H1 (cell line): ENCODE results near the gene MPRIP. TPM values are rescaled to one million over a fixed set of nuclear protein-coding genes. Genes with fewer than 3 reads are reported as not detected.

Source experiments
- CTCF ChIA-PET: fragments of 300-600 bp; sonication (Branson Sonifier 250); formaldehyde crosslinking; loops from one replicate; lab custom pipeline; 2021; ENCODE audit not compliant: partially characterized antibody; lab: Charles Lee
- POLR2A ChIA-PET: fragments of 300-600 bp; sonication (Branson Sonifier 250); formaldehyde crosslinking; loops from one replicate; lab custom pipeline; 2021; ENCODE audit warnings: inconsistent platforms; ENCODE audit not compliant: partially characterized antibody; lab: Charles Lee
- DNase-seq, 2 experiments: peaks; one replicate each; pipeline versions ENCODE4 v3.0.0 to v3.0.0-alpha.2; 2010 to 2022; ENCODE audit warnings: low spot score in 2 of 2, low read depth in 1 of 2, mixed read lengths in 1 of 2
- FAIRE-seq: peaks from 2 replicates; lab custom pipeline; 2011; peaks lifted over from hg19 to GRCh38; lab: Jason Lieb, UNC
- H2AFZ ChIP-seq: 2 replicates; pipeline ENCODE4 v1.8.1; 2012; ENCODE audit warnings: low read length, inconsistent platforms
- H2AK5ac ChIP-seq: 2 replicates; pipeline ENCODE4 v1.6.1; 2013; ENCODE audit warnings: low read depth, low read length
- H2BK120ac ChIP-seq: replicated peaks from 2 replicates; pipeline ENCODE3; 2013; ENCODE audit warnings: low read depth, low read length, inconsistent platforms
- H2BK12ac ChIP-seq: 2 replicates; pipeline ENCODE4 v1.6.1; 2013; ENCODE audit warnings: low read depth, low read length
- H2BK15ac ChIP-seq: 2 replicates; pipeline ENCODE4 v1.6.1; 2013; ENCODE audit warnings: low read length
- H2BK20ac ChIP-seq: 2 replicates; pipeline ENCODE4 v1.6.1; 2013; ENCODE audit warnings: low read length
- H2BK5ac ChIP-seq: 2 replicates; pipeline ENCODE4 v1.6.1; 2013; ENCODE audit warnings: low read depth, low read length
- H3K14ac ChIP-seq: 2 replicates; pipeline ENCODE4 v1.6.1; 2013; ENCODE audit warnings: inconsistent platforms; ENCODE audit not compliant: insufficient read length
- H3K18ac ChIP-seq: 2 replicates; pipeline ENCODE4 v1.6.1; 2013; ENCODE audit warnings: low read length; ENCODE audit errors: extremely low read depth
- H3K23ac ChIP-seq: 2 replicates; pipeline ENCODE4 v1.6.1; 2013; ENCODE audit warnings: inconsistent platforms; ENCODE audit not compliant: insufficient read length
- H3K23me2 ChIP-seq: 2 replicates; pipeline ENCODE4 v1.6.1; 2013; ENCODE audit warnings: low read depth, low read length
- H3K27ac ChIP-seq: 2 replicates; pipeline ENCODE4 v1.6.1; 2011; ENCODE audit warnings: low read depth, low read length, inconsistent platforms
- H3K27me3 ChIP-seq, 4 experiments: replicated peaks in 1 of 4; 1 replicate in 1 of 4; 2 replicates in 3 of 4; pipeline versions ENCODE4 v1.6.1 to v1.8.1; 2011 to 2013; ENCODE audit warnings: low read length in 3 of 4, mild to moderate bottlenecking in 3 of 4, inconsistent platforms in 2 of 4, mixed read lengths in 2 of 4, moderate library complexity in 1 of 4; ENCODE audit not compliant: control insufficient read depth in 3 of 4, insufficient read depth in 3 of 4; ENCODE audit errors: extremely low read depth in 1 of 4
- H3K36me3 ChIP-seq, 4 experiments: 2 replicates each; pipeline versions ENCODE4 v1.6.1 to v1.8.1; 2011 to 2013; ENCODE audit warnings: mild to moderate bottlenecking in 4 of 4, low read length in 3 of 4, moderate library complexity in 2 of 4, control low read depth in 1 of 4, inconsistent platforms in 1 of 4; ENCODE audit not compliant: insufficient read depth in 4 of 4, control insufficient read depth in 2 of 4
- H3K4ac ChIP-seq: replicated peaks from 2 replicates; pipeline ENCODE3; 2013; ENCODE audit warnings: low read length, low read depth, mixed read lengths, inconsistent platforms; ENCODE audit not compliant: insufficient read length
- H3K4me1 ChIP-seq, 4 experiments: replicated peaks in 1 of 4; 1 replicate in 1 of 4; 2 replicates in 3 of 4; pipeline versions ENCODE4 v1.6.1 to v1.8.1; 2011 to 2013; ENCODE audit warnings: low read length in 3 of 4, inconsistent platforms in 2 of 4, mixed read lengths in 1 of 4; ENCODE audit not compliant: insufficient read depth in 4 of 4, control insufficient read depth in 3 of 4
- H3K4me2 ChIP-seq, 2 experiments: 2 replicates each; pipeline versions ENCODE4 v1.6.1 to v1.8.1; 2011 to 2013; ENCODE audit warnings: low read depth in 2 of 2, low read length in 2 of 2, control low read depth in 1 of 2, inconsistent platforms in 1 of 2, mild to moderate bottlenecking in 1 of 2; ENCODE audit not compliant: insufficient read depth in 1 of 2
- H3K4me3 ChIP-seq, 4 experiments: fragments of 200-600, 300-600 bp in 1 of 4; sonication (generic), shearing (Covaris generic), sonication (Bioruptor Twin) in 1 of 4; 2 replicates each; pipeline versions ENCODE4 v1.5.1 to v1.8.1; 2011 to 2016; ENCODE audit warnings: low read length in 4 of 4, low read depth in 3 of 4, control low read depth in 2 of 4, inconsistent platforms in 2 of 4, mild to moderate bottlenecking in 2 of 4, mixed read lengths in 1 of 4, moderate library complexity in 1 of 4; ENCODE audit not compliant: insufficient read depth in 2 of 4; ENCODE audit errors: extremely low read depth in 1 of 4
- H3K56ac ChIP-seq: replicated peaks from 2 replicates; pipeline ENCODE3; 2013; ENCODE audit warnings: low read depth, mild to moderate bottlenecking, mixed read lengths, low read length, inconsistent platforms; ENCODE audit not compliant: insufficient read length
- H3K79me1 ChIP-seq: 2 replicates; pipeline ENCODE4 v1.6.1; 2013; ENCODE audit warnings: low read depth, low read length, control low read depth
- H3K79me2 ChIP-seq, 2 experiments: 2 replicates each; pipeline versions ENCODE4 v1.6.1 to v1.8.1; 2012 to 2013; ENCODE audit warnings: low read length in 2 of 2, mild to moderate bottlenecking in 2 of 2, inconsistent platforms in 1 of 2; ENCODE audit not compliant: insufficient read depth in 2 of 2, control insufficient read depth in 1 of 2
- H3K9ac ChIP-seq, 4 experiments: replicated peaks in 1 of 4; 1 replicate in 1 of 4; 2 replicates in 3 of 4; pipeline versions ENCODE4 v1.6.1 to v1.8.1; 2011 to 2013; ENCODE audit warnings: low read depth in 3 of 4, low read length in 3 of 4, control low read depth in 2 of 4, mild to moderate bottlenecking in 2 of 4, moderate library complexity in 2 of 4, inconsistent platforms in 1 of 4; ENCODE audit errors: extremely low read depth in 1 of 4
- H3K9me3 ChIP-seq, 2 experiments: 2 replicates each; pipeline versions ENCODE4 v1.6.1 to v1.8.1; 2012 to 2013; ENCODE audit warnings: mild to moderate bottlenecking in 2 of 2, moderate library complexity in 2 of 2, control low read depth in 1 of 2, inconsistent platforms in 1 of 2, low read depth in 1 of 2, low read length in 1 of 2, mixed read lengths in 1 of 2; ENCODE audit not compliant: insufficient read depth in 2 of 2
- H4K20me1 ChIP-seq, 2 experiments: replicated peaks in 1 of 2; 2 replicates each; pipeline versions ENCODE3 to v1.8.1; 2011 to 2013; ENCODE audit warnings: inconsistent platforms in 2 of 2, low read length in 2 of 2, mild to moderate bottlenecking in 1 of 2; ENCODE audit not compliant: insufficient read depth in 2 of 2, control insufficient read depth in 1 of 2
- H4K5ac ChIP-seq: 2 replicates; pipeline ENCODE4 v1.6.1; 2013; ENCODE audit warnings: low read length, low read depth, mixed read lengths, inconsistent platforms; ENCODE audit not compliant: insufficient read length
- H4K8ac ChIP-seq: 2 replicates; pipeline ENCODE4 v1.8.0; 2013; ENCODE audit warnings: mild to moderate bottlenecking, moderate library complexity, low read length, inconsistent platforms; ENCODE audit not compliant: insufficient read depth; ENCODE audit errors: extremely low read depth
- H4K91ac ChIP-seq: replicated peaks from 2 replicates; pipeline ENCODE3; 2013; ENCODE audit warnings: low read length, mixed read lengths, inconsistent platforms; ENCODE audit not compliant: insufficient read length
- BACH1 ChIP-seq: IDR thresholded peaks from 2 replicates; pipeline ENCODE4 v1.6.1; 2012; ENCODE audit warnings: low read length, improper control_type of control experiment
- CBX5 ChIP-seq: fragments of 300-800, 300-1000 bp; sonication (generic); IDR thresholded peaks from 2 replicates; pipeline ENCODE4 v1.7.1; 2016; ENCODE audit warnings: antibody characterized with exemption, low read length, low read depth
- KDM4A ChIP-seq: IDR thresholded peaks from one replicate; pipeline ENCODE4 v1.7.1; 2012; ENCODE audit warnings: low read depth, mild to moderate bottlenecking, moderate library complexity, low read length, inconsistent platforms; ENCODE audit not compliant: severe bottlenecking
- RBBP5 ChIP-seq: IDR thresholded peaks from 2 replicates; pipeline ENCODE4 v1.7.1; 2012; ENCODE audit warnings: low read depth, mild to moderate bottlenecking, inconsistent platforms, low read length, moderate library complexity, borderline replicate concordance
- SP1 ChIP-seq: IDR thresholded peaks from 2 replicates; pipeline ENCODE4 v1.6.1; 2011; ENCODE audit warnings: low read depth, low read length
- SUZ12 ChIP-seq: fragments of 200-600 bp; sonication (generic); IDR thresholded peaks from 2 replicates; pipeline ENCODE4 v1.6.1; 2012; ENCODE audit warnings: mild to moderate bottlenecking, inconsistent platforms, low read length, moderate library complexity, mixed read lengths
- TEAD4 ChIP-seq: IDR thresholded peaks from 2 replicates; pipeline ENCODE4 v1.6.1; 2012; ENCODE audit warnings: low read depth, low read length, inconsistent platforms, mixed read lengths
- WGBS, 2 experiments: shearing (Covaris generic) in 1 of 2; methylation state at CpG; one replicate each; pipeline versions ENCODE4 v1.1.6 to v1.1.7; 2013 to 2015; ENCODE audit warnings: low lambda C conversion rate in 2 of 2, mixed read lengths in 2 of 2, inconsistent platforms in 1 of 2, low coverage in 1 of 2, missing lambda C conversion rate in 1 of 2; ENCODE audit not compliant: insufficient replicate concordance in 2 of 2, insufficient coverage in 1 of 2, insufficient read length in 1 of 2; ENCODE audit errors: extremely low coverage in 1 of 2, missing lambda C conversion rate in 1 of 2; 5-methylcytosine and 5-hydroxymethylcytosine counted together
- polyA plus RNA-seq, 7 experiments: library from polyadenylated mRNA; depleted of rRNA in 3 of 7; stranded (reverse) in 5 of 7; unstranded in 2 of 7; fragments of >200 nt in 5 of 7; fragments of 200-250 nt in 2 of 7; gene quantifications; 1 replicate in 5 of 7; 2 replicates in 1 of 7; 4 replicates in 1 of 7; pipeline versions ENCODE4 v1.2.1 to v1.2.3, GENCODE V29; 2011 to 2013; ENCODE audit warnings: missing spikeins in 2 of 7, mixed read lengths in 2 of 7
- total RNA-seq: library from RNA; stranded (reverse); fragmentation: NEBNext Ultra II Directional; extraction: Animal tissue kit (Norgen Biotek cat#: 25700); gene quantifications from 2 replicates; pipeline ENCODE4 v1.2.1, GENCODE V29; 2021
- TF ChIP-seq, protein P1 (sequence below): IDR thresholded peaks from 2 replicates; pipeline ENCODE4 v1.6.1; 2011; ENCODE audit warnings: low read depth, mild to moderate bottlenecking, low read length; ENCODE audit not compliant: insufficient read depth
- TF ChIP-seq, protein P2 (sequence below): IDR thresholded peaks from 2 replicates; pipeline ENCODE4 v1.6.1; 2012; ENCODE audit warnings: low read length, inconsistent platforms

The MPRIP gene
- total and polyA plus RNA-seq, 2 of the 8 experiments (the other 6 are each of a cell fraction or from before 2014, with no cell fraction given), result 48.6 to 146 TPM

DNA sequence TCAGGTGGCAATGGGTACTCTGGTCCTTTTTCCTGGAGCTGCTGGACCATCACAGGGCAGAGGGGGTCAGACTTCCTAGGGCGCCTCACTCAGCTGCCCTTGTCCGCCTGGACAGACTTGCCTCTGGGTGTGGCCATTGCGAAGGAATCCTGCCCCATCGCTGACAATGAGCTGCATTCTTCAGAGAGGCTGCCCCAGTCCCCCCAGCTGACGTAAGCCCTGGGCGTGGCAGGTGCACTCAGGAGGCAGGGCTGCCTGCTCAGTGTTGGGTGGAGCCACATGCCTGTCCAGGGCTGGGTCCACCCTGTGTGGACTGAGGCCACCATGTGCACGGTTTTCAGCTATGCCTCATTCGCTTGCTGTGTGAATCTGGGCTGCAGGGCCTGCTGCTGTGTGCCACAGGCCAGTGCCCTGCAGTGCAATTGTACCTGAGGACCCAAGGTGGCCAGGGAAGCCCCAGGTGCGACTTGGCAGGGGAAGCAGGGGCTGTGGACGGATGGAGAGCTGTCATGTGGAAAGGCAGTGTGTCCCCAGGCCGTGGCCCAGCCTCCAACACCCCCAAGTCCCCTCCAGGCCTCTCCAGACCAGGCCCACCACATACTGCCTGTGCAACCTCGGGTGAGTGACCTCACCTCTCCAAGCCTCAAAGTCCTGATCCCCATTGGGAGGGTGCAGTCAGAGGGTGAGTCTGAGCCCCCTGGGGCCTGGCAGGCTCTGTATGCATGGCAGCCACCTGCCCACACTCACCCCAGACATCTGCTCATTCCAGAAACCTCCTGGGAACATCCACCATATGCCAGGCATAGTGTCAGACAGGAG lies 14.0 kb upstream of the MPRIP start:
- Histone ChIP-seq H3K4ac (no peak overlapping the region), H3K9ac (no peak overlapping the region), H3K4me3 (no peak overlapping the region), H3K14ac (no peak overlapping the region), H2BK5ac (peak overlapping the region; percentile 90), H3K18ac (peak overlapping the region; percentile 80; the same call in 1 of the 2 replicates), H4K91ac (peak overlapping the region; percentile 87), H3K27me3 (no peaks in the 10 kb centered on the region), H2AK5ac (no peak overlapping the region; the same call in 1 of the 2 replicates), H4K5ac (no peak overlapping the region), H3K79me1 (no peaks in the 10 kb centered on the region), H2BK15ac (peak overlapping the region; percentile 92; the same call in 1 of the 2 replicates), H3K23me2 (no peaks in the 10 kb centered on the region; the same call in 1 of the 2 replicates), H4K8ac (no peak overlapping the region), H2AFZ (no peak overlapping the region), H2BK12ac (peak overlapping the region; percentile 99), H2BK120ac (no peak overlapping the region), H4K20me1 (no peaks in the 10 kb centered on the region), H3K23ac (no peak overlapping the region), H3K79me2 (no peaks in the 10 kb centered on the region), H3K4me2 (peak overlapping the region; percentile 13 to 21; a peak in 2 of 4 replicates), H2BK20ac (peak overlapping the region; percentile 92; the same call in 1 of the 2 replicates), H3K36me3 (no peaks in the 10 kb centered on the region), H3K4me1 (peaks cover 5 to 24% (median 15%) of the 10 kb centered on the region in 4 experiments), H3K27ac (no peak overlapping the region; the same call in 1 of the 2 replicates), H3K56ac (no peak overlapping the region), H3K9me3 (no peaks in the 10 kb centered on the region)
- ChIA-PET CTCF (interaction anchor here (0.7 to 2.4 kb wide), 13 partner anchors 9 to 286 kb away, joined by 3 to 7 read pairs (median 3); no protein-coding TSS in a partner anchor), POLR2A (interaction anchor here (0.7 to 3.5 kb wide), 3 partner anchors 8 to 16 kb away, joined by 3 to 15 read pairs (median 5); no protein-coding TSS in a partner anchor)
- FAIRE-seq (no peak), DNase-seq (peak; percentile 56 to 66)
- WGBS, 2 experiments, result 66% methylated on average over 12 of the region's 12 CpGs; no CpG with 5 or more reads in 1 of the 2 experiments
- TF ChIP-seq, protein P1, sequence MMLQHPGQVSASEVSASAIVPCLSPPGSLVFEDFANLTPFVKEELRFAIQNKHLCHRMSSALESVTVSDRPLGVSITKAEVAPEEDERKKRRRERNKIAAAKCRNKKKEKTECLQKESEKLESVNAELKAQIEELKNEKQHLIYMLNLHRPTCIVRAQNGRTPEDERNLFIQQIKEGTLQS, result no peak
- TF ChIP-seq KDM4A, result no peak
- TF ChIP-seq, protein P2, sequence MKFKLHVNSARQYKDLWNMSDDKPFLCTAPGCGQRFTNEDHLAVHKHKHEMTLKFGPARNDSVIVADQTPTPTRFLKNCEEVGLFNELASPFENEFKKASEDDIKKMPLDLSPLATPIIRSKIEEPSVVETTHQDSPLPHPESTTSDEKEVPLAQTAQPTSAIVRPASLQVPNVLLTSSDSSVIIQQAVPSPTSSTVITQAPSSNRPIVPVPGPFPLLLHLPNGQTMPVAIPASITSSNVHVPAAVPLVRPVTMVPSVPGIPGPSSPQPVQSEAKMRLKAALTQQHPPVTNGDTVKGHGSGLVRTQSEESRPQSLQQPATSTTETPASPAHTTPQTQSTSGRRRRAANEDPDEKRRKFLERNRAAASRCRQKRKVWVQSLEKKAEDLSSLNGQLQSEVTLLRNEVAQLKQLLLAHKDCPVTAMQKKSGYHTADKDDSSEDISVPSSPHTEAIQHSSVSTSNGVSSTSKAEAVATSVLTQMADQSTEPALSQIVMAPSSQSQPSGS, result no peak
- no peak for TF ChIP-seq BACH1
- TF ChIP-seq SUZ12, result no peak
- TF ChIP-seq TEAD4, result peak; percentile 52; the same call in 1 of the 2 replicates
- TF ChIP-seq CBX5, result no peak
- no peak for TF ChIP-seq RBBP5
- TF ChIP-seq SP1, result no peak
